Iris pigment epithelial cell (primary cell): ENCODE measurements around the gene OTOG.

ENCODE experiments used
- DNase-seq: peaks from one replicate; pipeline ENCODE4 v3.0.0-alpha.2; 2011; ENCODE audit warnings: low read depth

OTOG gene

GRCh38 chr11:17518366-17518765 lies 28.7 kb upstream of the OTOG start:
- DNase-seq = no peak

GRCh38 chr11:17519061-17519885 lies 27.8 kb upstream of the OTOG start:
- no peak for DNase-seq

GRCh38 chr11:17521106-17521900 lies 25.8 kb upstream of the OTOG start:
- no peak for DNase-seq

GRCh38 chr11:17522655-17523054 lies 24.4 kb upstream of the OTOG start:
- no peak for DNase-seq

- DNase-seq = no peak
These were observed 22.8 kb upstream of the OTOG start for GRCh38 chr11:17524221-17524620.

GRCh38 chr11:17525570-17525969 lies 21.5 kb upstream of the OTOG start:
- no peak for DNase-seq

- DNase-seq = no peak
These were observed 20.7 kb upstream of the OTOG start for GRCh38 chr11:17526326-17526725.

- DNase-seq = no peak
These were observed 20.0 kb upstream of the OTOG start for GRCh38 chr11:17526931-17527627.

- no peak for DNase-seq
These were observed 19.4 kb upstream of the OTOG start for GRCh38 chr11:17527628-17527995.

GRCh38 chr11:17528181-17528691 lies 18.8 kb upstream of the OTOG start:
- DNase-seq = peak; percentile 43

GRCh38 chr11:17528906-17529843 lies 17.9 kb upstream of the OTOG start:
- DNase-seq = no peak

GRCh38 chr11:17529844-17530185 lies 17.2 kb upstream of the OTOG start:
- no peak for DNase-seq

- no peak for DNase-seq
These were observed 15.9 kb upstream of the OTOG start for GRCh38 chr11:17531071-17531600.

GRCh38 chr11:17531636-17532113 lies 15.4 kb upstream of the OTOG start:
- peak; percentile 77 for DNase-seq

- DNase-seq = no peak
These were observed 14.3 kb upstream of the OTOG start for GRCh38 chr11:17532784-17533183.

- no peak for DNase-seq
These were observed 13.7 kb upstream of the OTOG start for GRCh38 chr11:17533341-17533740.

- no peak for DNase-seq
These were observed 13.2 kb upstream of the OTOG start for GRCh38 chr11:17533778-17534415.

- no peak for DNase-seq
These were observed 11.6 kb upstream of the OTOG start for GRCh38 chr11:17535488-17535887.

- DNase-seq = no peak
These were observed 9.8 kb upstream of the OTOG start for GRCh38 chr11:17537261-17537660.

- no peak for DNase-seq
These were observed 9.0 kb upstream of the OTOG start for GRCh38 chr11:17538054-17538453.

- DNase-seq = no peak
These were observed 8.3 kb upstream of the OTOG start for GRCh38 chr11:17538731-17539130.
